ENCODE results near the gene FOXN3.
"Not testable (repeated sequence)": the region's sequence is repeated elsewhere in the genome, so short reads cannot be mapped to it uniquely, and the experiment has no call there.

The FOXN3 gene

GRCh38 chr14:89302396-89302950, 114.6 kb downstream of the FOXN3 start:
- no peak for DNase-seq (ENCODE audit: low read depth, low spot score)
- H3K27me3 ChIP-seq (ENCODE audit: insufficient read depth, insufficient read length): no peaks in the 10 kb centered on the region
- no peak overlapping the region for H3K9ac ChIP-seq (ENCODE audit: insufficient read length, low read depth)
- no peak overlapping the region for H3K4me3 ChIP-seq (ENCODE audit: insufficient read length, low read depth)
- TF ChIP-seq YY1 (IDR thresholded peaks at IDR 0.05; ENCODE audit: insufficient read depth, insufficient read length) (no peak), SUZ12 (IDR thresholded peaks at IDR 0.05; ENCODE audit: extremely low read depth, insufficient read depth, insufficient read length) (no peak), ZNF274 (IDR thresholded peaks at IDR 0.05; ENCODE audit: low read depth, low read length) (no peak)
- no peaks in the 10 kb centered on the region; the same call in 1 of the 2 replicates for H3K9me3 ChIP-seq (ENCODE audit: insufficient read depth, low read length)
- peaks cover 5% of the 10 kb centered on the region for H3K4me1 ChIP-seq (ENCODE audit: insufficient read depth, insufficient read length)
- peaks cover 9% of the 10 kb centered on the region for H3K36me3 ChIP-seq (ENCODE audit: insufficient read depth, insufficient read length, low read length)

- no peak for DNase-seq (ENCODE audit: low read depth, low spot score)
- no peak for TF ChIP-seq ZNF274 (IDR thresholded peaks at IDR 0.05; ENCODE audit: low read depth, low read length)
- TF ChIP-seq SUZ12 (IDR thresholded peaks at IDR 0.05; ENCODE audit: extremely low read depth, insufficient read depth, insufficient read length): no peak
- TF ChIP-seq YY1 (IDR thresholded peaks at IDR 0.05; ENCODE audit: insufficient read depth, insufficient read length): no peak
- Histone ChIP-seq H3K36me3 (ENCODE audit: insufficient read depth, insufficient read length, low read length) (peaks cover 9% of the 10 kb centered on the region), H3K9ac (ENCODE audit: insufficient read length, low read depth) (no peak overlapping the region), H3K4me1 (ENCODE audit: insufficient read depth, insufficient read length) (peaks cover 5% of the 10 kb centered on the region), H3K9me3 (ENCODE audit: insufficient read depth, low read length) (no peaks in the 10 kb centered on the region; the same call in 1 of the 2 replicates), H3K27me3 (ENCODE audit: insufficient read depth, insufficient read length) (no peaks in the 10 kb centered on the region), H3K4me3 (ENCODE audit: insufficient read length, low read depth) (no peak overlapping the region)
Measured at GRCh38 chr14:89299587-89299986, 117.4 kb downstream of the FOXN3 start.

- peaks cover 9% of the 10 kb centered on the region for H3K4me1 ChIP-seq (ENCODE audit: insufficient read depth, insufficient read length)
- TF ChIP-seq ZNF274 (IDR thresholded peaks at IDR 0.05; ENCODE audit: low read depth, low read length): no peak
- no peak for TF ChIP-seq SUZ12 (IDR thresholded peaks at IDR 0.05; ENCODE audit: extremely low read depth, insufficient read depth, insufficient read length)
- no peak for TF ChIP-seq YY1 (IDR thresholded peaks at IDR 0.05; ENCODE audit: insufficient read depth, insufficient read length)
- H3K36me3 ChIP-seq (ENCODE audit: insufficient read depth, insufficient read length, low read length): peaks cover 9% of the 10 kb centered on the region
- no peak overlapping the region for H3K4me3 ChIP-seq (ENCODE audit: insufficient read length, low read depth)
- H3K9ac ChIP-seq (ENCODE audit: insufficient read length, low read depth): no peak overlapping the region
- no peaks in the 10 kb centered on the region; the same call in 1 of the 2 replicates for H3K9me3 ChIP-seq (ENCODE audit: insufficient read depth, low read length)
- no peak for DNase-seq (ENCODE audit: low read depth, low spot score)
- H3K27me3 ChIP-seq (ENCODE audit: insufficient read depth, insufficient read length): no peaks in the 10 kb centered on the region
Measured at GRCh38 chr14:89298056-89298834, 118.8 kb downstream of the FOXN3 start.

GRCh38 chr14:89296281-89296745, 120.7 kb downstream of the FOXN3 start:
- Histone ChIP-seq H3K4me1 (ENCODE audit: insufficient read depth, insufficient read length) (peaks cover 16% of the 10 kb centered on the region), H3K4me3 (ENCODE audit: insufficient read length, low read depth) (no peak overlapping the region), H3K9me3 (ENCODE audit: insufficient read depth, low read length) (no peaks in the 10 kb centered on the region; the same call in 1 of the 2 replicates), H3K36me3 (ENCODE audit: insufficient read depth, insufficient read length, low read length) (peaks cover 6% of the 10 kb centered on the region), H3K9ac (ENCODE audit: insufficient read length, low read depth) (no peak overlapping the region), H3K27me3 (ENCODE audit: insufficient read depth, insufficient read length) (no peaks in the 10 kb centered on the region)
- TF ChIP-seq YY1 (IDR thresholded peaks at IDR 0.05; ENCODE audit: insufficient read depth, insufficient read length): no peak
- TF ChIP-seq SUZ12 (IDR thresholded peaks at IDR 0.05; ENCODE audit: extremely low read depth, insufficient read depth, insufficient read length): no peak
- TF ChIP-seq ZNF274 (IDR thresholded peaks at IDR 0.05; ENCODE audit: low read depth, low read length): no peak
- peak; percentile 57 for DNase-seq (ENCODE audit: low read depth, low spot score)

GRCh38 chr14:89294872-89295271, 122.2 kb downstream of the FOXN3 start:
- H3K4me1 ChIP-seq (ENCODE audit: insufficient read depth, insufficient read length): peaks cover 16% of the 10 kb centered on the region
- no peak overlapping the region for H3K9ac ChIP-seq (ENCODE audit: insufficient read length, low read depth)
- H3K9me3 ChIP-seq (ENCODE audit: insufficient read depth, low read length): no peaks in the 10 kb centered on the region; the same call in 1 of the 2 replicates
- H3K36me3 ChIP-seq (ENCODE audit: insufficient read depth, insufficient read length, low read length): peaks cover 15% of the 10 kb centered on the region
- TF ChIP-seq YY1 (IDR thresholded peaks at IDR 0.05; ENCODE audit: insufficient read depth, insufficient read length) (no peak), SUZ12 (IDR thresholded peaks at IDR 0.05; ENCODE audit: extremely low read depth, insufficient read depth, insufficient read length) (no peak), ZNF274 (IDR thresholded peaks at IDR 0.05; ENCODE audit: low read depth, low read length) (no peak)
- H3K27me3 ChIP-seq (ENCODE audit: insufficient read depth, insufficient read length): no peaks in the 10 kb centered on the region
- DNase-seq (ENCODE audit: low read depth, low spot score): no peak
- H3K4me3 ChIP-seq (ENCODE audit: insufficient read length, low read depth): no peak overlapping the region

- H3K4me1 ChIP-seq (ENCODE audit: insufficient read depth, insufficient read length): peaks cover 16% of the 10 kb centered on the region
- H3K9ac ChIP-seq (ENCODE audit: insufficient read length, low read depth): peak overlapping the region; percentile 4
- H3K9me3 ChIP-seq (ENCODE audit: insufficient read depth, low read length); H3K27me3 ChIP-seq (ENCODE audit: insufficient read depth, insufficient read length); DNase-seq (ENCODE audit: low read depth, low spot score); H3K4me3 ChIP-seq (ENCODE audit: insufficient read length, low read depth): not testable (repeated sequence)
- peaks cover 11% of the 10 kb centered on the region for H3K36me3 ChIP-seq (ENCODE audit: insufficient read depth, insufficient read length, low read length)
Measured at GRCh38 chr14:89294469-89294868, 122.6 kb downstream of the FOXN3 start.

- H3K9me3 ChIP-seq (ENCODE audit: insufficient read depth, low read length): no peaks in the 10 kb centered on the region; the same call in 1 of the 2 replicates
- H3K9ac ChIP-seq (ENCODE audit: insufficient read length, low read depth): peak overlapping the region; percentile 4
- no peak for DNase-seq (ENCODE audit: low read depth, low spot score)
- H3K4me1 ChIP-seq (ENCODE audit: insufficient read depth, insufficient read length): peaks cover 16% of the 10 kb centered on the region
- no peaks in the 10 kb centered on the region for H3K27me3 ChIP-seq (ENCODE audit: insufficient read depth, insufficient read length)
- TF ChIP-seq ZNF274 (IDR thresholded peaks at IDR 0.05; ENCODE audit: low read depth, low read length) (no peak), SUZ12 (IDR thresholded peaks at IDR 0.05; ENCODE audit: extremely low read depth, insufficient read depth, insufficient read length) (no peak), YY1 (IDR thresholded peaks at IDR 0.05; ENCODE audit: insufficient read depth, insufficient read length) (no peak)
- no peak overlapping the region for H3K4me3 ChIP-seq (ENCODE audit: insufficient read length, low read depth)
- H3K36me3 ChIP-seq (ENCODE audit: insufficient read depth, insufficient read length, low read length): peaks cover 10% of the 10 kb centered on the region
Measured at GRCh38 chr14:89294060-89294459, 123.0 kb downstream of the FOXN3 start.

Data from NT2/D1 (cell line).